GM12864 (cell line): ENCODE results near the gene HS3ST2.

ENCODE experiments used
- DNase-seq: peaks from one replicate; pipeline ENCODE4 v3.0.0-alpha.2; 2011; ENCODE audit warnings: low read depth
- H3K4me3 ChIP-seq: 2 replicates; pipeline ENCODE4 v1.5.1; 2011; ENCODE audit warnings: mild to moderate bottlenecking, low read depth, low read length, control low read depth
- CTCF ChIP-seq: IDR thresholded peaks from 2 replicates; pipeline ENCODE4 v1.5.1; 2011; ENCODE audit warnings: low read depth, mild to moderate bottlenecking, moderate library complexity, low read length, control low read depth, inconsistent platforms; ENCODE audit errors: missing control alignments

Gene HS3ST2

GRCh38 chr16:22868593-22869224 is 54.7 kb downstream of the HS3ST2 start:
- no peak overlapping the region for H3K4me3 ChIP-seq
- no peak for TF ChIP-seq CTCF
- no peak for DNase-seq

DNA sequence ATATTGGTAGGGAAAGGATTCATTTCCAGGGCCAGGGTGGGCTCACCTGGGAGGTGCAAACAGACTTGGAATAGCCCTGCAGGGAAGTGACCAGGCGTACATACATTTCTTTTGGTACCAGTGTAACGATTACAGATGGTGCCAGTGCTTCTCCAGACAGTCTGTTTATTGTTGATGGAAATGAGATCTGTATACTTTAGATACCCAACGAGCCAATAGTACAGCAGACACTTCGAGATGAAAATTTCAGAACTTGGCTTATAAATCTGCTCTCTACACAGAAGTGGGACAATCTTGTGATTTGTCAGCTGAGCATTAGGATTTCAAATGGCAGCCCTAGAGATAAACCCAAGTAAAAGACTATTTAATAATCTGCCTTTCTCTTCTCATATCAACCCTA is 57.9 kb downstream of the HS3ST2 start:
- no peak for DNase-seq
- no peak for TF ChIP-seq CTCF

DNA sequence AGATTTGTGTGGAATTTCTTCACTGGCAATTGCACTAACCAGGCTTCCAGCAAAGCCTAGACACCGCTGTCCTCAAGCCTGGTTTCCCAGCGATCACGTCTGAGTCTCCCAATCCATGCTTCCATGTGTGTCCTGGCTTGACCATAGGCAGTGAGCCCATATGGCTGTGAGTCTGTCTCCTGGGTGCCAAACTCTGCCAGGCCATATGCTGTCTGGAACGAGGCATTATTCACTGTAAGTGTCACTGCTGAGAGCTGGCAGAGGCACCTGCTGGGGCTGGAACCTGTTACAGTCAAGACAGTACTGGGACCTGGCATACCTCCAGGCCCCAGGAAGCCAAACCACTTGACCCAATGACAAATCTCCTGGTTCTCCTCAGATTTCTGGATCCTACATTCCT is 60.4 kb downstream of the HS3ST2 start:
- DNase-seq = no peak
- no peak overlapping the region for H3K4me3 ChIP-seq
- TF ChIP-seq CTCF = no peak

More for the DNA sequence above, 57.9 kb downstream of the HS3ST2 start:
- no peak overlapping the region for H3K4me3 ChIP-seq

- TF ChIP-seq CTCF = no peak
- DNase-seq = no peak
- H3K4me3 ChIP-seq = no peak overlapping the region
These were observed 65.0 kb downstream of the HS3ST2 start for GRCh38 chr16:22878955-22879354.

DNA sequence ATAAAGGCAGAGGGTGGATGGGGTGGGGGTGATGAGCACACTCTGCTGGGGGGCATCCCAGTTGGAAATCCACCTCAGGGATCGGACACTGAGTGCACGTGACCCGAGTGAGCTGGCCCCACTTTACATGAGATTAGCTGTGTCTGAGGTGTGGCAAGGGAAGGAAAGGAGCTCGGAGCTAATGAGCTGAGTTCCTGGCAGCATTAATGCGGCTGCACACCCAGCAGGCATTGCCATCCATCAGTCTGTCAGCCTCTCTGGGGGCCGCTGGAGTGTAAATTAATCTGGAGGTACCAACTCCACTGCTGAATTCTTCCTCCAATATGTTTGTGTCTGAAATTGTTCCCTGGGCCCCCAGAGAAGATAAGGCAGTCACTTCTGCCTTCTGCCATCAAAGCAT is 65.5 kb downstream of the HS3ST2 start:
- H3K4me3 ChIP-seq = no peak overlapping the region
- TF ChIP-seq CTCF = no peak
- DNase-seq = no peak

DNA sequence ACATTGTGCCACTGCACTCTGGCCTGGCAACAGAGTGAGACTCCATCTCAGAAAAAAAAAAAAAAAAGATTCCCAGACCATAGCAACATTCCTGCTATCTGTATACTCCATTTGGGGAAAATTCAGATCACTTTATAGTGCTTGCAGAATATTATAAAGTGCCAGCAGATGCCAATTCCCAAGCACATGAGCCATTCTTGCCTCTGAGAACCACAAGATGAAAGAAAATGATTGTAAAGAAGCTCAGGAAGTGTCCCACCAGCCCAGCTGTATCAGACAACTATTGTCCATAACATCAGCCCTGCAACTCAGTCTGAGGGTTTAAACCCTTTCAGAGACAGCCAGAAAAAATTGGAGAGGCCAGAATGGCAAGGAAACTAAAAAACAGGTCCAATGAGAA is 69.0 kb downstream of the HS3ST2 start:
- TF ChIP-seq CTCF = no peak
- H3K4me3 ChIP-seq = no peak overlapping the region
- DNase-seq = no peak

DNA sequence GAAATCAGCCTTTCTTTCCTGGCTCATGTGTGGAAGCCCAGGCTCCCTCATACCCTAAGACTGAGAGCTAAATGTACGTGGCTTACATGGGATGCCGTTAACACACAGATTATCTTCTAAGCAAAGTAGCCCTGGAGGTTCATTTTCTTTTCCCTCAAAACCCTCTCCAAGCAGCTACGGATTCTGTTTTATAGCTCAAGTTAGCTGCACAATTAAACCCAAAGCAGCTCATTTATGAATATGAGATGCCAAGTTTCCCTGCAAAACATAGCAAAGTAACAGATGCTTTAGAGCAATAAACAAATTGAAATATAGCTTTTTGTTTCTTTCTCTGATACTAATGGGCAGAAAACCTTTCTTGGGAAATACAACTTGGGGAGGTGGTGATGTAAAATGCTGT is 72.0 kb downstream of the HS3ST2 start:
- no peak overlapping the region for H3K4me3 ChIP-seq
- no peak for TF ChIP-seq CTCF
- DNase-seq = no peak
